Sigmoid colon (tissue), 4 donors: Measurements from ENCODE around the gene CHD3.

Experiments used
- EP300 ChIP-seq, 4 donors: sonication (generic); formaldehyde crosslinking; IDR thresholded peaks; one replicate each; pipeline ENCODE4 v1.6.1; 2017; ENCODE audit warnings: antibody characterized with exemption in 4 of 4
- POLR2A ChIP-seq, 2 donors: fragments of 450-650 bp; IDR thresholded peaks; one replicate each; pipeline ENCODE4 v1.6.1; 2016; ENCODE audit warnings: antibody characterized with exemption in 2 of 2, mild to moderate bottlenecking in 2 of 2, moderate library complexity in 2 of 2
- POLR2AphosphoS5 ChIP-seq, 4 donors: sonication (generic); formaldehyde crosslinking; IDR thresholded peaks; one replicate each; pipeline ENCODE4 v1.6.1; 2017; ENCODE audit warnings: antibody characterized with exemption in 4 of 4
- TF ChIP-seq, protein P1 (sequence below), 4 experiments: fragments of 450-650 bp in 3 of 4; fragments of 200-600 bp in 1 of 4; IDR thresholded peaks; one replicate each; pipeline ENCODE4 v1.5.1; 2016 to 2019; ENCODE audit warnings: antibody characterized with exemption in 4 of 4, mild to moderate bottlenecking in 3 of 4, moderate library complexity in 2 of 4

GRCh38 chr17:7848739-7849129 lies 39.9 kb upstream of the CHD3 start:
- TF ChIP-seq, protein P1, sequence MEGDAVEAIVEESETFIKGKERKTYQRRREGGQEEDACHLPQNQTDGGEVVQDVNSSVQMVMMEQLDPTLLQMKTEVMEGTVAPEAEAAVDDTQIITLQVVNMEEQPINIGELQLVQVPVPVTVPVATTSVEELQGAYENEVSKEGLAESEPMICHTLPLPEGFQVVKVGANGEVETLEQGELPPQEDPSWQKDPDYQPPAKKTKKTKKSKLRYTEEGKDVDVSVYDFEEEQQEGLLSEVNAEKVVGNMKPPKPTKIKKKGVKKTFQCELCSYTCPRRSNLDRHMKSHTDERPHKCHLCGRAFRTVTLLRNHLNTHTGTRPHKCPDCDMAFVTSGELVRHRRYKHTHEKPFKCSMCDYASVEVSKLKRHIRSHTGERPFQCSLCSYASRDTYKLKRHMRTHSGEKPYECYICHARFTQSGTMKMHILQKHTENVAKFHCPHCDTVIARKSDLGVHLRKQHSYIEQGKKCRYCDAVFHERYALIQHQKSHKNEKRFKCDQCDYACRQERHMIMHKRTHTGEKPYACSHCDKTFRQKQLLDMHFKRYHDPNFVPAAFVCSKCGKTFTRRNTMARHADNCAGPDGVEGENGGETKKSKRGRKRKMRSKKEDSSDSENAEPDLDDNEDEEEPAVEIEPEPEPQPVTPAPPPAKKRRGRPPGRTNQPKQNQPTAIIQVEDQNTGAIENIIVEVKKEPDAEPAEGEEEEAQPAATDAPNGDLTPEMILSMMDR (IDR thresholded peaks at IDR 0.05) = no peak
- TF ChIP-seq POLR2A (IDR thresholded peaks at IDR 0.05) = no peak
- TF ChIP-seq POLR2AphosphoS5 (IDR thresholded peaks at IDR 0.05) = no peak
- TF ChIP-seq EP300 (IDR thresholded peaks at IDR 0.05) = no peak
